Liver (tissue), 3 donors: Measurements from ENCODE around the gene SLC8A2.

Experiments
- CTCF ChIP-seq: fragments of 150-350 bp; IDR thresholded peaks from 2 replicates; pipeline ENCODE4 v1.5.1; 2017; ENCODE audit warnings: improper control_type of control experiment, low read depth, low read length; ENCODE audit not compliant: missing input control
- EGR1 ChIP-seq, 2 donors: IDR thresholded peaks; 2 replicates each; pipeline ENCODE4 v1.6.1; 2016 to 2018; ENCODE audit warnings: antibody characterized with exemption in 2 of 2, low read depth in 2 of 2
- GABPA ChIP-seq, 2 donors: IDR thresholded peaks in 1 of 2; conservative IDR thresholded peaks in 1 of 2; 2 replicates each; pipeline ENCODE4 v1.6.1; 2016; ENCODE audit warnings: antibody characterized with exemption in 2 of 2, mild to moderate bottlenecking in 1 of 2, moderate library complexity in 1 of 2
- HNF4A ChIP-seq, 2 donors: conservative IDR thresholded peaks; 2 replicates each; pipeline ENCODE4 v1.6.1; 2016; ENCODE audit warnings: antibody characterized with exemption in 2 of 2, mild to moderate bottlenecking in 2 of 2
- JUND ChIP-seq, 2 donors: IDR thresholded peaks; 2 replicates each; pipeline ENCODE4 v1.6.1; 2016; ENCODE audit warnings: antibody characterized with exemption in 2 of 2
- MAX ChIP-seq: IDR thresholded peaks from 2 replicates; pipeline ENCODE4 v1.6.1; 2016; ENCODE audit warnings: antibody characterized with exemption
- RAD21 ChIP-seq, 2 donors: IDR thresholded peaks; 2 replicates each; pipeline ENCODE4 v1.6.1; 2016; ENCODE audit warnings: antibody characterized with exemption in 2 of 2, mild to moderate bottlenecking in 2 of 2
- REST ChIP-seq: IDR thresholded peaks from 2 replicates; pipeline ENCODE4 v1.6.1; 2016; ENCODE audit warnings: antibody characterized with exemption, mild to moderate bottlenecking
- SP1 ChIP-seq: IDR thresholded peaks from 2 replicates; pipeline ENCODE4 v1.6.1; 2018; ENCODE audit warnings: antibody characterized with exemption, mild to moderate bottlenecking
- YY1 ChIP-seq: IDR thresholded peaks from 2 replicates; pipeline ENCODE4 v1.6.1; 2016; ENCODE audit warnings: antibody characterized with exemption, mild to moderate bottlenecking
- donor health status: healthy.
- donor health status: healthy.

GRCh38 chr19:47507924-47508553 is 36.3 kb upstream of the SLC8A2 start:
- TF ChIP-seq EGR1 (IDR thresholded peaks at IDR 0.05; ENCODE audit: low read depth in 2 of 2), result no peak
- no peak for TF ChIP-seq CTCF
- no peak for TF ChIP-seq RAD21 (IDR thresholded peaks at IDR 0.05)
- no peak for TF ChIP-seq MAX
- no peak for TF ChIP-seq GABPA (IDR thresholded peaks at IDR 0.05 in 1 of 2, conservative IDR thresholded peaks at IDR 0.05 in 1 of 2)
- no peak for TF ChIP-seq HNF4A (conservative IDR thresholded peaks at IDR 0.05)
- no peak for TF ChIP-seq YY1
- TF ChIP-seq SP1, result no peak
- no peak for TF ChIP-seq JUND (IDR thresholded peaks at IDR 0.05)
- TF ChIP-seq REST, result no peak
